Peyer's patch (tissue), 4 donors: ENCODE data around the gene YJEFN3.

Source experiments
- POLR2A ChIP-seq, 2 donors: fragments of 450-650 bp; IDR thresholded peaks; one replicate each; pipeline ENCODE4 v1.5.1; 2017; ENCODE audit warnings: antibody characterized with exemption in 2 of 2, mild to moderate bottlenecking in 2 of 2, moderate library complexity in 2 of 2
- TF ChIP-seq, protein P1 (sequence below), 6 experiments: fragments of 450-650 bp in 4 of 6; fragments of 200-600 bp in 2 of 6; sonication (generic) in 1 of 6; IDR thresholded peaks; one replicate each; pipeline ENCODE4 v1.5.1; 2017 to 2019; ENCODE audit warnings: antibody characterized with exemption in 6 of 6, mild to moderate bottlenecking in 3 of 6, moderate library complexity in 1 of 6

DNA sequence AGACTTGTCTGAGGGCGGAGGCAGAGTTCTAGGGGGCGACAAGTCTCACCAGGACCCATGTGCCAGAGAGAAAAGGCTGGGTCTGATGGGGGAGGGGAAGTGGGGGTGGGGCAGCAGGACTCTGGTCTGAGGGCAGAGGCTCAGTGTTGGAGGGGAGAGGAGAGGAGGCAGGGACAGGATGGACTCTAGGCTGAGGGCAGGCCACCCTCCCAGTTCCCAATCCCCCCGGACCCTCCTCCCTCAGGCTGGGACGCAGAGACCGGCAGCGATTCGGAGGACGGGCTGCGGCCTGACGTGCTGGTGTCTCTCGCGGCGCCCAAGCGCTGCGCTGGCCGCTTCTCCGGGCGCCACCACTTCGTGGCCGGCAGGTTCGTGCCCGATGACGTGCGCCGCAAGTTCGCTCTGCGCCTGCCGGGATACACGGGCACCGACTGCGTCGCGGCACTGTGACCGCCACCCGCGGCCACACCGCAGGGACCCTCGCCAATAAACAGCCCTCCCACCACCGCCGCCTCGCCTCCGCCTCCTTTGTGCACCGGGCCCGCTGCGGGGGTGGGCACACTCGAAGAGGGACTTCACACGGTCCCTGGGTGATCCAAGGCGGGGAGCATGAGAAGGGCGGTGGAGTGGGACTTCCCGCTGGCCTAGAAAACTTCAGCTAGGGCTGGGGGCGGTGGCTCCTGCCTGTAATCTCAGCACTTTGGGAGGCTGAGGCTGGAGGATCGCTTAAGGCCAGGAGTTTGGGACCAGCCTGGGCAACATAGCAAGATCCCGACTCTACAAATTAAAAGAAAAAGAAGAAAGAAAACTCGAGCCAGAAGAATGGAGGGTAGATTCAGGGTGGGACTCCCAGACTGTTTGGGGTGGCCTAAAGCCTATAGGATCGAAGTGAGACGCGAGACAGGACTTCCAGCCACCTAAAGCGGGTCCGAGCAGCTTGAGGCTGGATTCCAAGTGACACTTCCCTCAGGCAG is 8.7 kb downstream of the YJEFN3 start:
- no peak for TF ChIP-seq POLR2A (IDR thresholded peaks at IDR 0.05)
- TF ChIP-seq, protein P1, sequence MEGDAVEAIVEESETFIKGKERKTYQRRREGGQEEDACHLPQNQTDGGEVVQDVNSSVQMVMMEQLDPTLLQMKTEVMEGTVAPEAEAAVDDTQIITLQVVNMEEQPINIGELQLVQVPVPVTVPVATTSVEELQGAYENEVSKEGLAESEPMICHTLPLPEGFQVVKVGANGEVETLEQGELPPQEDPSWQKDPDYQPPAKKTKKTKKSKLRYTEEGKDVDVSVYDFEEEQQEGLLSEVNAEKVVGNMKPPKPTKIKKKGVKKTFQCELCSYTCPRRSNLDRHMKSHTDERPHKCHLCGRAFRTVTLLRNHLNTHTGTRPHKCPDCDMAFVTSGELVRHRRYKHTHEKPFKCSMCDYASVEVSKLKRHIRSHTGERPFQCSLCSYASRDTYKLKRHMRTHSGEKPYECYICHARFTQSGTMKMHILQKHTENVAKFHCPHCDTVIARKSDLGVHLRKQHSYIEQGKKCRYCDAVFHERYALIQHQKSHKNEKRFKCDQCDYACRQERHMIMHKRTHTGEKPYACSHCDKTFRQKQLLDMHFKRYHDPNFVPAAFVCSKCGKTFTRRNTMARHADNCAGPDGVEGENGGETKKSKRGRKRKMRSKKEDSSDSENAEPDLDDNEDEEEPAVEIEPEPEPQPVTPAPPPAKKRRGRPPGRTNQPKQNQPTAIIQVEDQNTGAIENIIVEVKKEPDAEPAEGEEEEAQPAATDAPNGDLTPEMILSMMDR (IDR thresholded peaks at IDR 0.05): no peak
